Ectodermal cell (in vitro differentiated cells): Measurements from ENCODE around the gene ACOX3.

Experiments
- H3K27ac ChIP-seq: 2 replicates; pipeline ENCODE4 v1.7.0; 2013; ENCODE audit warnings: mild to moderate bottlenecking, low read depth, low read length; ENCODE audit not compliant: insufficient read depth, poor library complexity, severe bottlenecking
- H3K27me3 ChIP-seq: 2 replicates; pipeline ENCODE4 v1.7.0; 2013; ENCODE audit warnings: mild to moderate bottlenecking, low read length; ENCODE audit not compliant: insufficient read depth, control insufficient read depth, poor library complexity, severe bottlenecking
- H3K36me3 ChIP-seq: one replicate; pipeline ENCODE4 v1.7.0; 2013; ENCODE audit warnings: low read length; ENCODE audit not compliant: control insufficient read depth, insufficient read depth
- H3K4me1 ChIP-seq: one replicate; pipeline ENCODE4 v1.7.0; 2013; ENCODE audit warnings: low read length; ENCODE audit not compliant: control insufficient read depth, insufficient read depth
- H3K4me3 ChIP-seq: 2 replicates; pipeline ENCODE4 v1.7.0; 2013; ENCODE audit warnings: low read depth, low read length, control low read depth; ENCODE audit not compliant: insufficient read depth
- H3K9me3 ChIP-seq: 2 replicates; pipeline ENCODE4 v1.7.0; 2013; ENCODE audit warnings: mild to moderate bottlenecking, low read length, moderate library complexity; ENCODE audit not compliant: control insufficient read depth
- WGBS, 2 experiments: methylation state at CpG; one replicate each; pipeline ENCODE4 v1.1.7; 2013; ENCODE audit warnings: missing lambda C conversion rate in 2 of 2; 5-methylcytosine and 5-hydroxymethylcytosine counted together

Gene ACOX3

GRCh38 chr4:8399298-8399697 is 41.2 kb downstream of the ACOX3 start:
- Histone ChIP-seq H3K27ac (no peak overlapping the region), H3K4me3 (no peak overlapping the region), H3K4me1 (peaks cover 7% of the 10 kb centered on the region), H3K36me3 (no peaks in the 10 kb centered on the region), H3K27me3 (no peaks in the 10 kb centered on the region), H3K9me3 (no peaks in the 10 kb centered on the region)
- 91% methylated on average over 15 of the region's 15 CpGs for WGBS, 2 experiments

- H3K4me1 ChIP-seq, result peaks cover 16% of the 10 kb centered on the region
- H3K27me3 ChIP-seq, result no peaks in the 10 kb centered on the region
- H3K9me3 ChIP-seq, result no peaks in the 10 kb centered on the region
- H3K27ac ChIP-seq, result no peak overlapping the region
- no peak overlapping the region for H3K4me3 ChIP-seq
- 92 to 94% methylated on average over 9 of the region's 9 CpGs for WGBS, 2 experiments
- no peaks in the 10 kb centered on the region for H3K36me3 ChIP-seq
Measured at GRCh38 chr4:8398347-8398746, 42.2 kb downstream of the ACOX3 start.

DNA sequence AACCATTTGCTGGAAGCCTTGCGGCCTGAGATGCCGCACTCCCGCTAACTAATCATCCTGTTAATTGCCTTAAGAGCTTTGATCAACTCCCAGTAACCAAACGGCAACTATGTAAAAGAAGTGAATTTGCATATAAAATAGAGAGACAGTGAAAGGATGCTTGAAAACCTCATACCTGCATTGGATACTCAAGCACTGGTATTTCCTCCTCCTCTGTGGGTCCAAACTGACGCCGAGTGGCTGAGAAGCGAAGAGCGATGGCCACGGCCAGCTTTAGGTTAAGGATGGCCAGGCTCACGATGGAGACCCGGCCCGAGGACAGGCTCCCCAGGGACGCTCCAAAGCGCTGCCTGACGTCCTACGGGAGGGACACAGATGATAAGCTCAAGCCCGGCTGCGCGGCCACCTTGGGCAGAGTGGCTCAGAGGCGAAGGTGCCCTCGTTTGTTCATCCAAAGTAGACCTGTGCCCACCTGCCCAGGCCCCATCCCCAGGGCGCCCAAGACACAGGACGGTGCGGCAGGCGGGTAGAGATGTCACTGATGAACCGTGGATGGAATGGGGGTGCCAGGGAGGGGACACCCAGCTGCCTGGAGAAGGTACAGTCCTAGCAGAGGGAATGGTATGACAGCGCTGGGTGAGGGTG is 43.6 kb downstream of the ACOX3 start:
- Histone ChIP-seq H3K27ac (no peak overlapping the region), H3K36me3 (no peaks in the 10 kb centered on the region), H3K27me3 (no peaks in the 10 kb centered on the region), H3K9me3 (no peaks in the 10 kb centered on the region), H3K4me3 (no peak overlapping the region), H3K4me1 (peaks cover 22% of the 10 kb centered on the region)
- 86 to 87% methylated on average over 27 of the region's 27 CpGs for WGBS, 2 experiments

DNA sequence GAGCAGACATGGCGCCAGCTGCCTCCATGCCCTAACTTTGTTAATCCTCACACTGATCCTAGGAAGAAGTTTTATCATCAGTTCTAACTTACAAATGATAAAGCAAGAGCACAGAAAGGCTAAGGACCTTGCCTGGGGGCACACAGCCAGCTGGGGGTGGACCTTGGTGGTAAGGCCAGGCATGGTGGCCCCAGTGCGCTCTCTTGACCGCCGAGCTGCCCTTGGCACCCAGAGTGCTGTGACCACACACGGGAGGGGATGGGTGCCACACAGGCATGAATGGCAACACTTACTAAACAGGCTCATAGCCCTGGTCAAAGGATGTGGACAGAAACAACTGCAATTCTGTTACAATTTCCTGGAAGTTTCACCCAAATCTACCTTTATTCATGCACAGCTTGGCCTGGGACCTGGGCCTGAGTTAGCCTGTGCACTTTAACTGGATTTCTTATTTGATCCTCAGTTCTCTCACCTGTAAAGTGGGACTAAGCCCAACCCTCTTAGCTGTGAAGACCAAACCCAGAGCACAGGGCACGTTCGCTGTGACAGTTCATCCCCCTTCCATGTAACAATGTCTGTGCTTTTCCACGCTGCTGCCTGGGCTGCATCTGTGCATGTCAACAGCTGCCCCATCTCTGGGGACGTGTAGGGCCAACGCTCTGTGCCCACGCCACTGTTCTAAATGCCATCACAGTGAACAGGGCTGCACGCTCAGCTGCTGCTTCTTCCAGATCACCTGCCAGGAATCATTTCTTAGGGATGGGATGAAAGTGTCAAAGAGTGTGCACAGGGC is 44.8 kb downstream of the ACOX3 start:
- 93 to 96% methylated on average over 12 of the region's 12 CpGs for WGBS, 2 experiments
- Histone ChIP-seq H3K4me1 (peaks cover 22% of the 10 kb centered on the region), H3K4me3 (no peak overlapping the region), H3K27me3 (no peaks in the 10 kb centered on the region), H3K9me3 (no peaks in the 10 kb centered on the region), H3K36me3 (no peaks in the 10 kb centered on the region), H3K27ac (no peak overlapping the region)

GRCh38 chr4:8394806-8395205 is 45.7 kb downstream of the ACOX3 start:
- Histone ChIP-seq H3K4me3 (no peak overlapping the region), H3K9me3 (no peaks in the 10 kb centered on the region), H3K27ac (no peak overlapping the region), H3K4me1 (peaks cover 22% of the 10 kb centered on the region), H3K36me3 (no peaks in the 10 kb centered on the region), H3K27me3 (no peaks in the 10 kb centered on the region)
- 88 to 89% methylated on average over 12 of the region's 12 CpGs for WGBS, 2 experiments

GRCh38 chr4:8394061-8394519 is 46.4 kb downstream of the ACOX3 start:
- no peaks in the 10 kb centered on the region for H3K36me3 ChIP-seq
- no peak overlapping the region for H3K4me3 ChIP-seq
- no peaks in the 10 kb centered on the region for H3K9me3 ChIP-seq
- 69 to 73% methylated on average over 19 of the region's 19 CpGs for WGBS, 2 experiments
- H3K27me3 ChIP-seq, result no peaks in the 10 kb centered on the region
- peaks cover 22% of the 10 kb centered on the region for H3K4me1 ChIP-seq
- H3K27ac ChIP-seq, result peak overlapping the region; percentile 73

DNA sequence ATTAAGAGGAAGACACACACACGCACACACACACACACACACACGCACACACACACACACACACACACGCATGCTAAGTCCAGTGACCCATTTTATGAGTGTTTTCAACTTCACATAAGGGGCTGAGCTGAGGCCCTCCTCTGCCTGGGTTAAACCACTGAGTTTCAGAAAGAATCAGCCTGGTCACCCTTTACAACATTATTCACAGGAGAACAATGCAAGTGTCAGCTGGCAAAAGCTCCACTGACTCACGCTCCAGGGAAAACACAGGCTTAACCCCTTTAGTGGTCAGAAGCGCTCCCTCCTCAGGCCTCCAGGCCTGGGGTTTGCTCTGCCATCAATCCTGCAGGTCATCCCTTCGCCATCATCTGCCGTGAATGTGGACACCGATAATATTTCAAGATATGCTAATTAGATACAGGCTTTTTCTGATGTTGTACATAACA is 46.9 kb downstream of the ACOX3 start:
- H3K4me1 ChIP-seq, result peaks cover 22% of the 10 kb centered on the region
- no peaks in the 10 kb centered on the region for H3K9me3 ChIP-seq
- H3K27me3 ChIP-seq, result no peaks in the 10 kb centered on the region
- no peak overlapping the region for H3K4me3 ChIP-seq
- 54 to 62% methylated on average over 8 of the region's 8 CpGs for WGBS, 2 experiments
- peak overlapping the region; percentile 73 for H3K27ac ChIP-seq
- no peaks in the 10 kb centered on the region for H3K36me3 ChIP-seq

DNA sequence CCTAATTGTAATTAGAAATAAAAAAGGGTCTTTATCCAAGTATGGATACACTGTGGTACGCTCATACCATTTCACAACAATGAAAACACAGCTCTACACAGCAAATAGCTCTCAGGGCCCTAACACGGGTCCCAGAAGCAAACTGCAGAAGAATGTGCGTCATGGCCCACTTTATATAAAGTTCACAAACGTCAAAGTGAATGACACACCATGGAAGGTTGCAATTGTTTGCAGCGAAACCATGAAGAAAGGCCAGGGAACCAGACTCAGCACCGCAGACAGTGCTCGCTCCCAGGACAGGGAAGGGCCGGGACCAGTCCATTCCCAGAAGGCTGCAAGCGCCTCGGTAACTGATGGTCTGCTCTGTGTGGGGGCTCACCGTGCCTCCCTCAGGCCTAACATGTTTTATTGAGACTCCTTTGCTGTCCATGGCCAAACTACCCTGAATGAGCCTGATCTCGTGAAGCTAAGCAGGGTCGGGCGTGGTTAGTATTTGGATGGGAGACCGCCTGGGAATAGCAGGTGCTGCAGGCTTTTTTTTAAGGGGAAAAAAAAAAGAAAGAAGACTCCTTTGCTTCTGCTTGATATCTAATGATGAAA is 47.8 kb downstream of the ACOX3 start:
- H3K36me3 ChIP-seq, result no peaks in the 10 kb centered on the region
- no peaks in the 10 kb centered on the region for H3K27me3 ChIP-seq
- no peaks in the 10 kb centered on the region for H3K9me3 ChIP-seq
- H3K4me1 ChIP-seq, result peaks cover 22% of the 10 kb centered on the region
- WGBS, 2 experiments, result 85 to 86% methylated on average over 15 of the region's 15 CpGs
- no peak overlapping the region for H3K27ac ChIP-seq
- H3K4me3 ChIP-seq, result no peak overlapping the region

DNA sequence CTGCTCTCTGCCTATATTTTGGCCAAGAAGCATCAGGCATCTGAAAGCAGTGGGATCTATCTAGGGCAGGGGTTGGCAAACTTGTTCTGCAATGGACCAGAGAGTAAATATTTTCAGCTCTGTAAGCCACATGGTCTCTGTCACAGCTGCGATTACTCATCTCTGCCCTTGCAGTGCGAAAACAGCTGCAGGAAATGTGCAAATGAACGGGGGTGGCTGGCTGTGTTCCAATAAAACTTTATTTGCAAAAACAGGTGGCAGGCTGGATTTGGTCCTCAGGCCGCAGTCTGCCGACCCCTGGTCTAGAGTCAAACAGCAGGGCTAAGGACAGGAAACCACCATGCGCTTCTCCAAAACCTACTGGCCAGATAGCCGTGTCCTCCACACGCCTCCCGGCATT is 48.6 kb downstream of the ACOX3 start:
- H3K9me3 ChIP-seq, result no peaks in the 10 kb centered on the region
- H3K27ac ChIP-seq, result no peak overlapping the region
- H3K27me3 ChIP-seq, result no peaks in the 10 kb centered on the region
- H3K36me3 ChIP-seq, result no peaks in the 10 kb centered on the region
- H3K4me3 ChIP-seq, result no peak overlapping the region
- H3K4me1 ChIP-seq, result peaks cover 22% of the 10 kb centered on the region
- WGBS, 2 experiments, result 94 to 95% methylated on average over 9 of the region's 9 CpGs

DNA sequence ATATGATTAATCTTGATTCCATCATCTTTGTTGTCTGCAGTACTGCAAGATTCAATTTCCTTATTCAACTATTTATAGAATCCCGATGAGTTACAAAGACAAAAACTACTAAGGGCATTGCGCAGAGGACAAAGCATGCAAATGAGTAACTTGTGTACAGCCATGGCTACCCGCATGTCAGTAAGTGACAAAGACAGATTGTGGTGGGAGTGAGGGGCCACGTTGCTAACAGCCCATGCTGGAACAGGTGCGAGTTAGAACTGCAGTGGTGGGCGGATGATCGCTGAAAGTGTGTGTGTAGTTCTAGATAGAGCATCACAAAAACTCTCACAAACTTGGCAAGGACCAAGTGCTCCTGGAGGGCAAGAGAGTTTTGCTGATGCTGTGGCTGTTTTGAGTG is 49.5 kb downstream of the ACOX3 start:
- no peaks in the 10 kb centered on the region for H3K36me3 ChIP-seq
- WGBS, 2 experiments, result 94 to 95% methylated on average over 7 of the region's 7 CpGs
- no peak overlapping the region for H3K27ac ChIP-seq
- no peak overlapping the region for H3K4me3 ChIP-seq
- H3K9me3 ChIP-seq, result no peaks in the 10 kb centered on the region
- no peaks in the 10 kb centered on the region for H3K27me3 ChIP-seq
- H3K4me1 ChIP-seq, result peaks cover 22% of the 10 kb centered on the region
